ENCODE results near the gene HGS.
"Not testable (repeated sequence)": the region's sequence is repeated elsewhere in the genome, so short reads cannot be mapped to it uniquely, and the experiment has no call there.

Gene HGS

GRCh38 chr17:81722184-81723120 is 38.6 kb downstream of the HGS start:
- no peak for DNase-seq

GRCh38 chr17:81723651-81724209 is 39.9 kb downstream of the HGS start:
- no peak for DNase-seq

GRCh38 chr17:81725439-81725838 is 41.6 kb downstream of the HGS start:
- DNase-seq = no peak

- DNase-seq = no peak
Observed at GRCh38 chr17:81726004-81726403, 42.2 kb downstream of the HGS start.

- no peak for DNase-seq
Observed at GRCh38 chr17:81727324-81728031, 43.7 kb downstream of the HGS start.

GRCh38 chr17:81733507-81734404 is 49.9 kb downstream of the HGS start:
- peak; percentile 82 to 88 for DNase-seq

GRCh38 chr17:81734405-81735263 is 50.8 kb downstream of the HGS start:
- no peak for DNase-seq

GRCh38 chr17:81735264-81736102 is 51.7 kb downstream of the HGS start:
- no peak for DNase-seq

- DNase-seq = no peak
Observed at GRCh38 chr17:81737947-81738800, 54.4 kb downstream of the HGS start.

- DNase-seq = no peak
Observed at GRCh38 chr17:81738801-81739393, 55.1 kb downstream of the HGS start.

- not testable (repeated sequence) for DNase-seq
Observed at GRCh38 chr17:81739593-81739992, 55.8 kb downstream of the HGS start.

- DNase-seq = no peak
Observed at GRCh38 chr17:81740395-81740961, 56.7 kb downstream of the HGS start.

- no peak for DNase-seq
Observed at GRCh38 chr17:81741049-81741593, 57.3 kb downstream of the HGS start.

GRCh38 chr17:81741594-81742452 is 58.0 kb downstream of the HGS start:
- DNase-seq = no peak
